Mononuclear cell (primary cell): ENCODE data around the gene DLG2. TPM values are rescaled to one million over a fixed set of nuclear protein-coding genes. Genes with fewer than 3 reads are reported as not detected.

ENCODE experiments used
- H3K27me3 ChIP-seq: 2 replicates; pipeline ENCODE4 v1.6.0; 2011; ENCODE audit warnings: low read length, control low read depth; ENCODE audit not compliant: insufficient read depth
- H3K4me1 ChIP-seq: 2 replicates; pipeline ENCODE4 v1.5.1; 2011; ENCODE audit warnings: mild to moderate bottlenecking, low read length, control low read depth; ENCODE audit not compliant: insufficient read depth
- H3K4me3 ChIP-seq: 2 replicates; pipeline ENCODE4 v1.5.1; 2011; ENCODE audit warnings: mild to moderate bottlenecking, low read length, moderate library complexity
- H3K9me3 ChIP-seq: 2 replicates; pipeline ENCODE4 v1.5.1; 2011; ENCODE audit warnings: low read depth, mild to moderate bottlenecking, control low read depth, low read length
- total RNA-seq: library from RNA; depleted of rRNA; stranded (reverse); fragments of >200 nt; gene quantifications from one replicate; pipeline ENCODE4 v1.2.3, GENCODE V29; 2012

DLG2 gene
- total RNA-seq, 1 donor = 1.6 TPM

GRCh38 chr11:83852775-83853442, 1774.2 kb downstream of the DLG2 start:
- Histone ChIP-seq H3K9me3 (peaks cover 7% of the 10 kb centered on the region), H3K4me3 (no peak overlapping the region), H3K27me3 (no peaks in the 10 kb centered on the region), H3K4me1 (no peaks in the 10 kb centered on the region)

- Histone ChIP-seq H3K4me1 (no peaks in the 10 kb centered on the region), H3K9me3 (no peaks in the 10 kb centered on the region), H3K4me3 (no peak overlapping the region), H3K27me3 (no peaks in the 10 kb centered on the region)
Measured at GRCh38 chr11:83852012-83852411, 1775.1 kb downstream of the DLG2 start.

GRCh38 chr11:83847467-83848034, 1779.6 kb downstream of the DLG2 start:
- Histone ChIP-seq H3K4me3 (no peak overlapping the region), H3K4me1 (no peaks in the 10 kb centered on the region), H3K9me3 (no peaks in the 10 kb centered on the region), H3K27me3 (no peaks in the 10 kb centered on the region)

- no peak overlapping the region for H3K4me3 ChIP-seq
- H3K9me3 ChIP-seq = no peaks in the 10 kb centered on the region
- no peaks in the 10 kb centered on the region for H3K4me1 ChIP-seq
- no peaks in the 10 kb centered on the region for H3K27me3 ChIP-seq
Measured at GRCh38 chr11:83845797-83846196, 1781.3 kb downstream of the DLG2 start.

- H3K4me3 ChIP-seq = no peak overlapping the region
- H3K9me3 ChIP-seq = no peaks in the 10 kb centered on the region
- no peaks in the 10 kb centered on the region for H3K27me3 ChIP-seq
- no peaks in the 10 kb centered on the region for H3K4me1 ChIP-seq
Measured at GRCh38 chr11:83840326-83840725, 1786.8 kb downstream of the DLG2 start.

GRCh38 chr11:83836883-83837654, 1790.1 kb downstream of the DLG2 start:
- Histone ChIP-seq H3K9me3 (no peaks in the 10 kb centered on the region), H3K4me3 (no peak overlapping the region), H3K27me3 (no peaks in the 10 kb centered on the region), H3K4me1 (no peaks in the 10 kb centered on the region)

- H3K4me1 ChIP-seq = no peaks in the 10 kb centered on the region
- no peaks in the 10 kb centered on the region for H3K9me3 ChIP-seq
Measured at GRCh38 chr11:83836065-83836464, 1791.1 kb downstream of the DLG2 start.

GRCh38 chr11:83835423-83835822, 1791.7 kb downstream of the DLG2 start:
- no peak overlapping the region for H3K4me3 ChIP-seq
- no peaks in the 10 kb centered on the region for H3K4me1 ChIP-seq
- H3K27me3 ChIP-seq = no peaks in the 10 kb centered on the region
- H3K9me3 ChIP-seq = no peaks in the 10 kb centered on the region

More at GRCh38 chr11:83836065-83836464, 1791.1 kb downstream of the DLG2 start:
- Histone ChIP-seq H3K4me3 (no peak overlapping the region), H3K27me3 (no peaks in the 10 kb centered on the region)

- H3K9me3 ChIP-seq = no peaks in the 10 kb centered on the region
- no peaks in the 10 kb centered on the region for H3K4me1 ChIP-seq
- H3K4me3 ChIP-seq = no peak overlapping the region
- no peaks in the 10 kb centered on the region for H3K27me3 ChIP-seq
Measured at GRCh38 chr11:83831929-83832328, 1795.2 kb downstream of the DLG2 start.

GRCh38 chr11:83827940-83828554, 1799.1 kb downstream of the DLG2 start:
- no peak overlapping the region for H3K4me3 ChIP-seq
- no peaks in the 10 kb centered on the region for H3K27me3 ChIP-seq
- no peaks in the 10 kb centered on the region for H3K4me1 ChIP-seq
- H3K9me3 ChIP-seq = no peaks in the 10 kb centered on the region

GRCh38 chr11:83827520-83827919, 1799.6 kb downstream of the DLG2 start:
- Histone ChIP-seq H3K27me3 (no peaks in the 10 kb centered on the region), H3K4me3 (no peak overlapping the region), H3K4me1 (no peaks in the 10 kb centered on the region), H3K9me3 (no peaks in the 10 kb centered on the region)

- H3K4me3 ChIP-seq = no peak overlapping the region
- no peaks in the 10 kb centered on the region for H3K9me3 ChIP-seq
- H3K4me1 ChIP-seq = no peaks in the 10 kb centered on the region
- no peaks in the 10 kb centered on the region for H3K27me3 ChIP-seq
Measured at GRCh38 chr11:83826078-83826477, 1801.1 kb downstream of the DLG2 start.

- Histone ChIP-seq H3K9me3 (no peaks in the 10 kb centered on the region), H3K4me1 (no peaks in the 10 kb centered on the region), H3K4me3 (no peak overlapping the region), H3K27me3 (no peaks in the 10 kb centered on the region)
Measured at GRCh38 chr11:83823461-83824025, 1803.6 kb downstream of the DLG2 start.

- H3K9me3 ChIP-seq = no peaks in the 10 kb centered on the region
- no peaks in the 10 kb centered on the region for H3K4me1 ChIP-seq
- no peak overlapping the region for H3K4me3 ChIP-seq
- H3K27me3 ChIP-seq = no peaks in the 10 kb centered on the region
Measured at GRCh38 chr11:83819931-83820549, 1807.1 kb downstream of the DLG2 start.
